HG02938 (cell line): ENCODE measurements around the gene GALNT16.

Experiments
- ATAC-seq: cut with Tn5 transposase; IDR thresholded peaks from one replicate; pipeline ENCODE4 v1.9.1; 2021; ENCODE audit warnings: mild to moderate bottlenecking, moderate library complexity; ENCODE audit not compliant: unreplicated experiment

The GALNT16 gene

GRCh38 chr14:69316449-69317101, 56.6 kb downstream of the GALNT16 start:
- ATAC-seq: no peak

GRCh38 chr14:69317102-69317755, 57.3 kb downstream of the GALNT16 start:
- no peak for ATAC-seq

- ATAC-seq: no peak
Measured at GRCh38 chr14:69317780-69318179, 57.8 kb downstream of the GALNT16 start.

GRCh38 chr14:69318241-69318640, 58.3 kb downstream of the GALNT16 start:
- no peak for ATAC-seq

GRCh38 chr14:69318901-69319475, 59.0 kb downstream of the GALNT16 start:
- no peak for ATAC-seq

GRCh38 chr14:69319911-69320310, 60.0 kb downstream of the GALNT16 start:
- ATAC-seq: no peak

DNA sequence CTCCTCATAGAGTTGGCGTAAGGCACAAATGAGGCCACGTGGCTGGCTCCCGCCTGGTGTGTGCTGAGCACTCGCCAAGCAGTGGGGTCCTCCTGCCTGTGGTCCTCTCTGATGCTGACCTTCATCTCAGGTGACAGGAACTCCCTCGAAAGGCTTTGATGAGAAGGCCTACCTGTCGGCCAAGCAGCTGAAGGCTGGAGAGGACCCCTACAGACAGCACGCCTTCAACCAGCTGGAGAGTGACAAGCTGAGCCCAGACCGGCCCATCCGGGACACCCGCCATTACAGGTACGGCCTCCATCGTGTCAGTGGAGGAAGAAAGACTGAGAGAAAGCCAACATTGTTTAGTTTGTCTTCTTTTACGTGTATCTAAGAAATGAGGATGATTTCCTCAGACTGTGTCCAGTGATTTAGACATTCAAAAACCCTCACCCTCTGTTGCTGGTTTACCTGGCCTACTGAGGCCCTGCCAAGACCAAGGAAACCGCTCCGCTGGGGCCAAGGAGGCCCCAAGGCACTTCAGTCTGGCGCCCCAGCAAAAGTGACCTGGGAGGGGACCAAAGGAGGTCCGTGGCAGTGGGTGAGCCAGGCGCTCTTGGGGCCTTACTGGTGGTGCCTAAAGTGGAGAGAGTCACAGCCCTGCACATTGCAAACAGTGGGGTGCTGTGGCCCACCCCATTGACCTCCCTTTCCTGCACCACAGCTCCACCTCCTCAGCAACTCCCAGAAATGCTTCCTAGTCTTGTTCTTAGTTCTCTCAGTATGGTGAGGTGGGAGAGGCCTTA, 60.8 kb downstream of the GALNT16 start:
- no peak for ATAC-seq

GRCh38 chr14:69321601-69322330, 61.8 kb downstream of the GALNT16 start:
- ATAC-seq: no peak

GRCh38 chr14:69323266-69323998, 63.5 kb downstream of the GALNT16 start:
- ATAC-seq: no peak

DNA sequence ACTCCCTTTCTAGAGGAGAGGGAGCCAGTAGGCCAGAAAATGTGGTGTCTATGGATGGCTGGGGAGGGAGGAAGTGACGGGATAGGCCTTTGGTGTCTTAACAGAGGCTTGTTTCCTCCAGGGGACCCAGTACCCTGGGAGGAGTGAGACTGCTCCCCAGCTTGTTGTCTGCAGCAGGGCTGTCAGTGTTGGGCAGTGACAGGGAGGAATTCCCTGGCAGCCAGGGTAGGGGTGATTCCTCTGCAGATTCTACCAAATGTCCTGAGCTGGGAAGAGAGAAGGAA, 64.0 kb downstream of the GALNT16 start:
- no peak for ATAC-seq

- ATAC-seq: no peak
Measured at GRCh38 chr14:69324341-69324931, 64.5 kb downstream of the GALNT16 start.

DNA sequence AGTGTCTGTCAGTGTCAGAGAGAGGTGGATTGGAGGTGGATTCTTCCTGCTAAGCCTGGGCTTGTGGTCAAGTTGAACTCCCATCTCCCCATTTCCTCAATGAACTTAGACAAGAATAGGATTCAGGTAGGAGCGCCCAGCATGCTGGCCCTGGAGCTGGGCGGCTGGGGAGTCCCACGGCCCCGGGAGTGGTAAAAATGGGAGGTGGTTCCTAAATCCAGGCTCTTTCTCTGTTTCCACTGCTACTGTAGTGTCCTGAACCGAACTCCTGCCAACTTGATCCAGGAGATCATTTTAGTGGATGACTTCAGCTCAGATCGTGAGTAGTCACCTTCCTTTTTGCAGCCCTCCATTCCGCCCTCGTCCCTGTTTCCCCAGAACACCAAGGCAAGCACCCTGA, 65.1 kb downstream of the GALNT16 start:
- ATAC-seq: no peak

- no peak for ATAC-seq
Measured at GRCh38 chr14:69325646-69326265, 65.8 kb downstream of the GALNT16 start.

DNA sequence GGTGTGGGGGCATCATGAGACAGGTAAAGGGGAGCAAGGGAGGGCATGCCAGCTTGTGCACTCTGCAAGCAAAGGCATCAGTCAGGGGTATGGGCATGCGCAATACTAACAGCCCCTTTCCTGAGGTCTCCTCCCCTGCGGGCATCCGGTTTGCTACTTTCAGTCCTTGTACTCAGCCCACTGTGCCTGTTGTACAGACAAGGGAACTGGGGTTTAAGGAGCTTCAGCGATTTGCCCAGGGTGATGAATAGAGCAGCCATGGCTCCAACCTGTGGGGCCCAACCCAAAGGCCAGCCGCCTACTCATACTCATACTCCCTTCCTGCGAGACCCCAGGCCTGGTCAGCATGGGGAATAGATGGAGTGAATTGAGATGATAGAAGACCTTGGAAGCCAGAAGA, 66.7 kb downstream of the GALNT16 start:
- no peak for ATAC-seq

GRCh38 chr14:69327507-69327906, 67.5 kb downstream of the GALNT16 start:
- ATAC-seq: no peak

DNA sequence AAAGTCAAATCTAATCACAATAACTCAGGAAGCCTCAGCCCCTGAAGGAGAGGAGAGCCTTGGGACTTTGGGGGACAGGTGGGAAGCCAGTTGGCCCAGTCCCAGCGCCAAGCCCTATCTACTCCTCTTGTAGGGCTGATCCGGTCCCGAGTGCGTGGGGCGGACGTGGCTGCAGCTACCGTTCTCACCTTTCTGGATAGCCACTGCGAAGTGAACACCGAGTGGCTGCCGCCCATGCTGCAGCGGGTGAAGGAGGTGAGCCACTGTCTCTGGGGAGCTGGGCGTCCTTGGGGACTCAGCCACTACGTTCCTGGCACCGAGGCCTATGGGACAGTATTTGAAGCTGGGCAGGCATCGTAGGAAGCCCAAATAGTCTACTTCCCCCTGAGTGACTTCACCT, 68.4 kb downstream of the GALNT16 start:
- ATAC-seq: no peak

DNA sequence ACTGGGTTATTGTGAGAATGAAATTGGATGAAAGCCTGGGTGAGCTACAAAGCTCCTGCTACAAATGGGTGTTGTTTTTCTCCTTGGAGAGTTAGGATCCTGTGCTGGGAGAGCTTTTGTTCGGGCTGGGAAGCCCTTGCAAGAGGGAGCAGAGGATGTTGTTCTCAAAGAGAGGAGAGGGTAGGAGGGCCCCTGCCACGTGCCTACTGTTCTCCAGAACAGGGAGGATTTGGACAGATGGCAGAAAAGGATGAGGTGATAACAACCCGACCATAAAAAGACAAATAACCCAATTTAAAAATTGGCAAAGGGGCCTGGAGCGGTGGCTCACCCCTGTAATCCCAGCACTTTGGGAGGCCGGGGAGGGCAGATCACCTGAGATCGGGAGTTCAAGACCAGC, 68.8 kb downstream of the GALNT16 start:
- no peak for ATAC-seq

GRCh38 chr14:69331206-69331605, 71.2 kb downstream of the GALNT16 start:
- ATAC-seq: no peak

DNA sequence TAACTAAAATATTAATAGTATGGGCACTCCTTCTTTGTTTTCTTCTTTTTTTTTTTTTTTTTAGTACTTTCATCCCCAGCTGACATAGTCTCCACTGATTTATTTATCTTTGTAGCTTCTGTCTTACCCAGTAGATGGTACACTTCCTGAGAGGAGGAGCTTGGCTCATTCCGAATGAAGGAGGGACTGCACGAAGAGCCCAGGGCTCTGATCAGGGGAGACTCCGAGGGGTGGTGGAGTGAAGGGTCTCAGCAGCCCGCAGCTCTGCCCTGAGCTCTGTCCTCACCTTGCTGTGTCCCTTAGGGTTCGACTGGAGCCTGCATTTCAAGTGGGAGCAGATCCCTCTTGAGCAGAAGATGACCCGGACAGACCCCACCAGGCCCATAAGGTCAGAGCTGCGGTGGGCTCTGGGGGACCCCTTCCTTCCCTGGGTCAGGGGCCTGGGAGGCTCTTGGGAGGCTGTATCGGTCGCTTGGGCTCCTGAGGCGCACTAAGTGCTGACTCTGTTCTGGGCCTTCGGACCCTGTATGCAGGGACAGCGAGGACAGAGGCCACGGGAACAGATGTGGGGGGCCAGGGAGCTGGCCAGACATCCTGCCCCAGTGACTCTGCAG, 72.9 kb downstream of the GALNT16 start:
- ATAC-seq: no peak
